HCT116 (cell line): ENCODE results near the gene ZNF674. TPM values are rescaled to one million over a fixed set of nuclear protein-coding genes. Genes with fewer than 3 reads are reported as not detected.
A peak's percentile ranks its signal among the peaks of the same experiment; 100 is the strongest.

Experiments
- ATAC-seq: fragments of 200-7000 bp; cut with Tn5 transposase; 2 replicates; pipeline ENCODE4 v1.9.1; 2020; ENCODE audit warnings: mild to moderate bottlenecking, moderate library complexity
- BruUV-seq: library from RNA; stranded (reverse); fragments of 400-500 nt; replicated peaks from 2 replicates; lab custom pipeline; 2021; lab: Mats Ljungman, UMichigan
- CTCF ChIA-PET: fragments of 300-600 bp; sonication (Branson Sonifier 250); formaldehyde crosslinking; loops from one replicate; lab custom pipeline; 2021; ENCODE audit warnings: antibody characterized with exemption; lab: Charles Lee
- POLR2A ChIA-PET: fragments of 300-600, 350-600 bp; sonication (Branson Sonifier 250); formaldehyde crosslinking; loops from one replicate; lab custom pipeline; 2021; ENCODE audit warnings: antibody characterized with exemption; lab: Charles Lee
- RAD21 ChIA-PET, 2 experiments: fragments of 300-600 bp; sonication (Branson Sonifier 250); formaldehyde crosslinking; loops; one replicate each; lab custom pipeline; 2023; ENCODE audit warnings: low total read pairs in 2 of 2; ENCODE audit not compliant: uncharacterized antibody in 2 of 2, unreplicated experiment in 2 of 2, low non-redundant PET in 1 of 2; lab: Charles Lee
- DNase-seq: peaks from one replicate; pipeline ENCODE4 v3.0.0-alpha.2; 2010; ENCODE audit warnings: low read depth, low spot score
- H2AFZ ChIP-seq: fragments of 200-600 bp; shearing (Covaris generic), sonication (generic); 2 replicates; pipeline ENCODE4 v1.6.1; 2017; ENCODE audit warnings: low read depth, mixed run types, mixed read lengths, antibody characterized with exemption, low read length; ENCODE audit not compliant: poor library complexity, severe bottlenecking
- H3K27ac ChIP-seq: 2 replicates; pipeline ENCODE4 v1.5.1; 2012; ENCODE audit warnings: low read depth, low read length
- H3K27me3 ChIP-seq: fragments of 200-600 bp; sonication (generic); 2 replicates; pipeline ENCODE4 v1.6.1; 2016; ENCODE audit warnings: mixed run types, low read length, mixed read lengths; ENCODE audit not compliant: insufficient read depth
- H3K36me3 ChIP-seq, 2 experiments: fragments of 200-500 bp in 1 of 2; fragments of 200-600 bp in 1 of 2; sonication (Bioruptor generic) in 1 of 2; sonication (generic) in 1 of 2; 2 replicates each; pipeline versions ENCODE4 v1.5.1 to v1.6.1; 2014 to 2016; ENCODE audit warnings: low read length in 2 of 2, inconsistent platforms in 1 of 2, mixed read lengths in 1 of 2, mixed run types in 1 of 2; ENCODE audit not compliant: insufficient read depth in 2 of 2, control insufficient read depth in 1 of 2
- H3K4me1 ChIP-seq, 2 experiments: fragments of 200-600 bp in 1 of 2; sonication (generic) in 1 of 2; 2 replicates each; pipeline versions ENCODE4 v1.5.1 to v1.6.1; 2012 to 2017; ENCODE audit warnings: low read length in 2 of 2, inconsistent platforms in 1 of 2, mild to moderate bottlenecking in 1 of 2, mixed read lengths in 1 of 2, mixed run types in 1 of 2, moderate library complexity in 1 of 2; ENCODE audit not compliant: insufficient read depth in 2 of 2, control insufficient read depth in 1 of 2
- H3K4me2 ChIP-seq: fragments of 200-600 bp; sonication (generic); 2 replicates; pipeline ENCODE4 v1.6.1; 2017; ENCODE audit warnings: mixed run types, low read length, mixed read lengths
- H3K4me3 ChIP-seq, 2 experiments: fragments of 200-600 bp in 1 of 2; sonication (generic) in 1 of 2; replicated peaks in 1 of 2; 2 replicates each; pipeline ENCODE4 v1.5.1; 2011 to 2016; ENCODE audit warnings: low read length in 2 of 2, control low read depth in 1 of 2, low read depth in 1 of 2, mild to moderate bottlenecking in 1 of 2, mixed read lengths in 1 of 2, mixed run types in 1 of 2
- H3K79me2 ChIP-seq: fragments of 200-600 bp; sonication (generic); 2 replicates; pipeline ENCODE4 v1.6.1; 2017; ENCODE audit warnings: mild to moderate bottlenecking, mixed run types, low read length, moderate library complexity, mixed read lengths; ENCODE audit not compliant: insufficient read depth
- H3K9ac ChIP-seq: fragments of 200-600 bp; sonication (generic); 2 replicates; pipeline ENCODE4 v1.6.1; 2016; ENCODE audit warnings: low read length, mixed read lengths
- H3K9me2 ChIP-seq: fragments of 200-600 bp; sonication (generic), shearing (Covaris generic); 2 replicates; pipeline ENCODE4 v1.6.1; 2017; ENCODE audit warnings: mixed run types, mild to moderate bottlenecking, moderate library complexity; ENCODE audit not compliant: insufficient read depth
- H3K9me3 ChIP-seq, 2 experiments: fragments of 200-500 bp in 1 of 2; fragments of 200-600 bp in 1 of 2; sonication (Bioruptor generic) in 1 of 2; sonication (generic) in 1 of 2; 2 replicates each; pipeline ENCODE4 v1.6.1; 2014 to 2017; ENCODE audit warnings: low read length in 2 of 2, mixed read lengths in 2 of 2, inconsistent platforms in 1 of 2, low read depth in 1 of 2, mild to moderate bottlenecking in 1 of 2, mixed run types in 1 of 2, moderate library complexity in 1 of 2; ENCODE audit not compliant: control insufficient read depth in 1 of 2, insufficient read depth in 1 of 2
- H4K20me1 ChIP-seq: fragments of 200-600 bp; sonication (generic), shearing (Covaris generic); 2 replicates; pipeline ENCODE4 v1.6.1; 2017; ENCODE audit warnings: mixed run types, mild to moderate bottlenecking, moderate library complexity; ENCODE audit not compliant: insufficient read depth
- ATF3 ChIP-seq: IDR thresholded peaks from 2 replicates; pipeline ENCODE4 v1.6.1; 2012
- EZH2 ChIP-seq: fragments of 200-600 bp; sonication (generic); IDR thresholded peaks from 2 replicates; pipeline ENCODE4 v1.6.1; 2017; ENCODE audit warnings: antibody characterized with exemption, mixed run types
- MAX ChIP-seq: IDR thresholded peaks from 2 replicates; pipeline ENCODE4 v1.6.1; 2012
- POLR2AphosphoS5 ChIP-seq: IDR thresholded peaks from 2 replicates; pipeline ENCODE4 v1.6.1; 2011; ENCODE audit warnings: mild to moderate bottlenecking, low read depth, low read length, moderate library complexity
- RAD21 ChIP-seq: IDR thresholded peaks from 2 replicates; pipeline ENCODE4 v1.6.1; 2012; ENCODE audit warnings: low read depth, mild to moderate bottlenecking
- YY1 ChIP-seq: IDR thresholded peaks from 2 replicates; pipeline ENCODE4 v1.6.1; 2011; ENCODE audit warnings: low read length, low read depth, moderate library complexity, mild to moderate bottlenecking; ENCODE audit not compliant: insufficient replicate concordance; ENCODE audit errors: extremely low read depth
- ZBTB33 ChIP-seq: IDR thresholded peaks from 2 replicates; pipeline ENCODE4 v1.6.1; 2011; ENCODE audit warnings: mild to moderate bottlenecking, low read length, moderate library complexity; ENCODE audit not compliant: insufficient replicate concordance; ENCODE audit errors: extremely low read depth
- ZFX ChIP-seq: fragments of 450-650 bp; IDR thresholded peaks from 2 replicates; pipeline ENCODE4 v1.6.1; 2017
- ZNF274 ChIP-seq: fragments of 200-500 bp; sonication (Bioruptor generic); IDR thresholded peaks from 2 replicates; pipeline ENCODE4 v1.6.1; 2014; ENCODE audit warnings: mild to moderate bottlenecking, low read depth, low read length, inconsistent platforms
- intact Hi-C: fragments of 100-400 bp; cut with micrococcal nuclease; formaldehyde crosslinking; loops from 2 replicates; pipeline ENCODE4 v1.10.0; 2022
- total RNA-seq: library from RNA; stranded (reverse); gene quantifications from one replicate; pipeline ENCODE4 v1.2.1, GENCODE V29; 2021; ENCODE audit not compliant: unreplicated experiment

The ZNF674 gene
- total RNA-seq, 1 experiment from 2014 or later: 5.2 TPM

- no peak for TF ChIP-seq ZFX
- TF ChIP-seq POLR2AphosphoS5: no peak
- TF ChIP-seq ZBTB33: no peak
- no peak for TF ChIP-seq EZH2
- TF ChIP-seq ATF3: no peak
- no peak for TF ChIP-seq RAD21
- TF ChIP-seq MAX: no peak
- TF ChIP-seq, all 23 proteins: peak for 0
Measured at GRCh38 chrX:46502848-46503247, 42.4 kb downstream of the ZNF674 start (continued).

- no peak for DNase-seq
- Histone ChIP-seq H3K9me3 (peaks cover 5 to 7% of the 10 kb centered on the region in 2 experiments; a peak in 1 of 4 replicates), H4K20me1 (no peaks in the 10 kb centered on the region), H3K9ac (no peak overlapping the region), H2AFZ (no peak overlapping the region), H3K4me2 (no peak overlapping the region), H3K9me2 (no peaks in the 10 kb centered on the region), H3K4me3 (no peak overlapping the region), H3K36me3 (peaks cover 0 to 7% of the 10 kb centered on the region in 2 experiments; a peak in 1 of 4 replicates), H3K4me1 (no peaks in the 10 kb centered on the region), H3K79me2 (no peaks in the 10 kb centered on the region), H3K27ac (no peak overlapping the region), H3K27me3 (no peaks in the 10 kb centered on the region)
- ChIA-PET RAD21 (no interaction called here), POLR2A (no interaction called here), CTCF (no interaction called here)
- TF ChIP-seq ZNF274: peak; percentile 67
- no peak for TF ChIP-seq YY1
- TF ChIP-seq ZBTB33: no peak
- TF ChIP-seq ATF3: no peak
- no peak for ATAC-seq
- BruUV-seq: no TSS peak
- intact Hi-C loops: no loop called here
Measured at GRCh38 chrX:46500054-46500453, 45.2 kb downstream of the ZNF674 start.
